ENCODE measurements around the gene ARVCF.

The ARVCF gene, protein sequence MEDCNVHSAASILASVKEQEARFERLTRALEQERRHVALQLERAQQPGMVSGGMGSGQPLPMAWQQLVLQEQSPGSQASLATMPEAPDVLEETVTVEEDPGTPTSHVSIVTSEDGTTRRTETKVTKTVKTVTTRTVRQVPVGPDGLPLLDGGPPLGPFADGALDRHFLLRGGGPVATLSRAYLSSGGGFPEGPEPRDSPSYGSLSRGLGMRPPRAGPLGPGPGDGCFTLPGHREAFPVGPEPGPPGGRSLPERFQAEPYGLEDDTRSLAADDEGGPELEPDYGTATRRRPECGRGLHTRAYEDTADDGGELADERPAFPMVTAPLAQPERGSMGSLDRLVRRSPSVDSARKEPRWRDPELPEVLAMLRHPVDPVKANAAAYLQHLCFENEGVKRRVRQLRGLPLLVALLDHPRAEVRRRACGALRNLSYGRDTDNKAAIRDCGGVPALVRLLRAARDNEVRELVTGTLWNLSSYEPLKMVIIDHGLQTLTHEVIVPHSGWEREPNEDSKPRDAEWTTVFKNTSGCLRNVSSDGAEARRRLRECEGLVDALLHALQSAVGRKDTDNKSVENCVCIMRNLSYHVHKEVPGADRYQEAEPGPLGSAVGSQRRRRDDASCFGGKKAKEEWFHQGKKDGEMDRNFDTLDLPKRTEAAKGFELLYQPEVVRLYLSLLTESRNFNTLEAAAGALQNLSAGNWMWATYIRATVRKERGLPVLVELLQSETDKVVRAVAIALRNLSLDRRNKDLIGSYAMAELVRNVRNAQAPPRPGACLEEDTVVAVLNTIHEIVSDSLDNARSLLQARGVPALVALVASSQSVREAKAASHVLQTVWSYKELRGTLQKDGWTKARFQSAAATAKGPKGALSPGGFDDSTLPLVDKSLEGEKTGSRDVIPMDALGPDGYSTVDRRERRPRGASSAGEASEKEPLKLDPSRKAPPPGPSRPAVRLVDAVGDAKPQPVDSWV

DNA sequence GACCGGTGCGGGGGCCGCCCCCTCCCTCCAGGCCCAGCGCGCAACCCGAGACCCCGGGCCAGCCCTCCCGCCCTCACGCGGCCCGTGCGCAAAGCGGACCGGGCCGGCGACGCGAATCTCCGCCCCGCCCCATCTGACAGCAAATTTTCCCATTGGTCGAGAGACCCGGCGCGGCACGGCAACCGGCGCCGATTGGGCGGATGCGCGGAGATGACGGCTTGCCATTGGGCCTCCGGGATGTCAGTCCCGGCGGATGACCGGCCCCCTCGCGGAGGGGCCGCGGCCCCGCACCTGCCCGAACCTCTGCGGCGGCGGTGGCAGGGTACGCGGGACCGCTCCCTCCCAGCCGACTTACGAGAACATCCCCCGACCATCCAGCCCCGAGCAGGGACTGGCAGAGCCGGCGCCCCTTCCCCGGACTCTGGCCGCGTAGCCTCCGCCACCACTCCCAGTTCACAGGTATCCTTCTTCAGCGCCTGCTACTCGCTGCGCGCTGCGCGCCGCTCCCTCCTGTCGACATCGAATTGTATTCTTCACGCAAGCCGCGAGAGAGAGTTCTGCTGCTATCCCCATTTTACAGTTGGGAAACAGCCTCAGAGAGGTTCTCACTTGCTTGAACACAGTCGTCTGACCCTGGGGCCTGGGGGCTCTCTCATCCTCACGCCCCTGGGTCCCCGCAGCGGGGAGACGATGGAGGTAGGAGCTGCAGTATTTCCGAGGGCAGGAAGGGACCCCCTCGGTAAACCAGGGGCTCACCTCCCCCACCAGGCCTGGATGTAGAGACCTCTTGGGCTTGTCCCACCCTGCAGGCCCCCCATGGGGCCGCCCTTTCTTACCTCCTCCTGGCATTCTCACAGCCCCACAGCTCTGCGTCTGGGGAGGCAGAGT is at the start of gene ARVCF:
TSS of gene ARVCF (minus strand) at position 90 of the 888 bp plus-strand sequence. CDS start 26,029 bp downstream, outside the sequence.
- DNase-seq, result peak; percentile 56

DNA sequence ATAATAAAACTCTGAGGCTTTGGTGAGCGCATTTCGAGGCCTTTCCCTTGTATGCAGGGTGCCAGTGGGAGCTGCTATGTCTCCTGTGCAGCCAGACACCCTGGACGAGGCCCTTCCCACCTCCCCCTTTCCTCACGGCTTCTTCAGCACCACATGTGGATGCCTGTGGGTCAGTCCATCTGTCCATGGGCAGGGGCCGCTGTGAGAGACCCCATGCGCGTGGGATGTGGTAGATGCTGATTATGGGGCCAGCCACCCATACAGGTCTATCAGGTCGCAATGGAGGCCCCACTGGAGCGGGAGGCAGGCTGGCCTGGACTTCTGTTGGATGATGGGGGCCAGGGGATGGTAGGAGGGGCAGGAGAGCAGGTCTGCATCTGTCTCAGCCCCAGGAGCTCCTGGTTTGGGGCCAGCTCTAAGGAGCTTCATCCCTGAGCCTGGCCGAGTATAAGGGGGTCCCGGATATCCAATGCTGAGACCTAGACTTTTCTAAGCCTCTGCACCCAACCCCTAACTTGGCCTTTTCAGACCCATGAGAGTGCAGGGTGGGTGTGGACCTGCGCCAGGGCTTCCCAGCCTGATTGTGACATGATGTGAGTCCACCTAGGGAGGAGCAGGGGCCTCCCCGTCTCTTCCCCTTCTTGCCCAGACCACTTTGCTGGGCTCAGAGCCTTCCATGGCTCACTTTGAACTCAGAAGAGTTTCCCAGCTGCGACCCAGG is 49.4 kb upstream of the ARVCF start:
- DNase-seq, result no peak

DNA sequence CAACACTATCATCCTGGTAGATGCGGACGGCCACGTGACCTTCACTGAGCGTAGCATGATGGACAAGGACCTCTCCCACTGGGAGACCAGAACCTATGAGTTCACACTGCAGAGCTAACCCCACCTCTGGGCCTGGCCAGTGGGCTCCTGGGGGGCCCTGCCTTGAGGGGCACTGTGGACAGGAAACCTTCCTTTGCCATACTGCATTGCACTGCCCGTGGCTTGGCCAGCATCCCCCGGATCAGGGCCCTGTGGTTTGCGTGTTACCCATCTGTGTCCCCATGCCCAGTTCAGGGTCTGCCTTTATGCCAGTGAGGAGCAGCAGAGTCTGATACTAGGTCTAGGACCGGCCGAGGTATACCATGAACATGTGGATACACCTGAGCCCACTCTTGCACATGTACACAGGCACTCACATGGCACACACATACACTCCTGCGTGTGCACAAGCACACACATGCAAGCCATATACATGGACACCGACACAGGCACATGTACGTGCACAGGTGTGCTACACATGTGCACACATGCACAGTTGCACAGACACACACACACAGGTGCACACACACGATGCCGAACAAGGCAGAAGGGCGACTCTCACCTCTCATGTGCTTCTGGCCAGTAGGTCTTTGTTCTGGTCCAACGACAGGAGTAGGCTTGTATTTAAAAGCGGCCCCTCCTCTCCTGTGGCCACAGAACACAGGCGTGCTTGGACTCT is 48.1 kb upstream of the ARVCF start:
- DNase-seq, result no peak

DNA sequence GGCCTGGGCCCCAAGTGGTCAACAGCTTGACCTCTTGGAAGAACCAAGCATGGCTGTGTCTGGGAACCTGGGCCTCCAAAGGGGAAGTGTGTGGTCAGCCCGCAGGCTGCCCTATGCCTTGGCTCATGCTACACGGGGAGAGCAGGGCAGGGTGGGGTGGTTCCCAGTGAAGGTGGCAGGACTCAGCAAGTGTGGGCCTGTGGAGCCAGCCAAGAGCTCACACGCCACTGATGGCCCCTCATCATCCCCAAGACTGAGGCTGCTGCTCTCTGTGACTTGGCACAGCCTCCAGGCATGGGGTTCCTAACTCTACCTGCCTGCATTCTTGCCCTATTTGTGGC is 47.5 kb upstream of the ARVCF start:
- DNase-seq, result no peak

DNA sequence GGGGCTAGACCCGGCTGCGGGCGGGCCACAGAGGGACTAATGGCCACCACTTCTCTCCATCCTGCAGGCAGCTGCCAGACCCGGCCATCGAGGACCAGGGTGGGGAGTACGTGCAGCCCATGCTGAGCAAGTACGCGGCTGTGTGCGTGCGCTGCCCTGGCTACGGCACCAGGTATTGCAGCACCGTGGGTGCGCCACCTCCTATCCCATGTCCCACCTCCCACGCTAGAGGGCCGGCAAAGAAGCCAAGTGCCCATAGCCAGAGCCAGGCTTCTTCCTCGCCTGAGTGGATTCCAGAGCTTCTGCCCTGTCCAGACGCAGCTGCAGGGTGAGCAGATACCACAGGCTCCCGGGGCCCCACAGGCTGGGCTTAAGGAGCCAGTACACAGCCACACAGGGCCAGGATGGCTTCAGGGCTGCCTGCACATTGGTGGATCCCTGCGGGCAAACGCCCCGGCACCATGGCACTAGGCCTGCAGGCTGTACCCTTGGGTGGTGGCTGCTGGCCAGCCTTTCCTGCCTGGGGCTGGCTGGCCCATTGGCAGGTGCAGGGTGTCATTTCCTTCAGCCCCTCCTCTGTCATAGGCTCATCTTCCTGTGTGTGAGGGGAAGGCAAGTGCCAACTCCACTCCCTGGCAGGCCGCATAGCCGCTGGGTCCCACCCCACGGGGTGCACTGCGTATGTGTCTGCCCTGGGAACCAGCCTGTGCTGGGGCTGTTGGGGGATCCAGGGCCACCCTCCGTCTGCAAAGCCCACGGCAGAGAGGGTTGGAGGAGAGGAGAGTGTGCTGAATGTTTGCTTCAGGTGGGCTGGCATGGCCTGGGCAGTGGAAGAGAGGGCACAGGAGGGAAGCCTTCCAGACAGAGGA is 46.9 kb upstream of the ARVCF start:
- no peak for DNase-seq

DNA sequence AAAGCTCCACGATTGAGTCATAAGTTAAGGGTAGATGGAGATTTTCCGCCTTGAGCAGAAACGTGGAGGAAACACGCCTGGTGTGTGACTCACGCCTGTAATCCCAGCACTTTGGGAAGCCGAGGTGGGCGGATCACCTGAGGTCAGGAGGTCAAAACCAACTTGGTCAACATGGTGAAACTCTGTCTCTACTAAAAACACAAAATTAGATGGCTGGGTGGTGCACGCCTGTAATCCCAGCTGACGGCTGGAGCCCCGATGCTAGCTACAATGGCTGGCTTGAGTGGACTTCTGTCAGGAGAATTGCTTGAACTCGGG is 46.1 kb upstream of the ARVCF start:
- DNase-seq, result no peak

DNA sequence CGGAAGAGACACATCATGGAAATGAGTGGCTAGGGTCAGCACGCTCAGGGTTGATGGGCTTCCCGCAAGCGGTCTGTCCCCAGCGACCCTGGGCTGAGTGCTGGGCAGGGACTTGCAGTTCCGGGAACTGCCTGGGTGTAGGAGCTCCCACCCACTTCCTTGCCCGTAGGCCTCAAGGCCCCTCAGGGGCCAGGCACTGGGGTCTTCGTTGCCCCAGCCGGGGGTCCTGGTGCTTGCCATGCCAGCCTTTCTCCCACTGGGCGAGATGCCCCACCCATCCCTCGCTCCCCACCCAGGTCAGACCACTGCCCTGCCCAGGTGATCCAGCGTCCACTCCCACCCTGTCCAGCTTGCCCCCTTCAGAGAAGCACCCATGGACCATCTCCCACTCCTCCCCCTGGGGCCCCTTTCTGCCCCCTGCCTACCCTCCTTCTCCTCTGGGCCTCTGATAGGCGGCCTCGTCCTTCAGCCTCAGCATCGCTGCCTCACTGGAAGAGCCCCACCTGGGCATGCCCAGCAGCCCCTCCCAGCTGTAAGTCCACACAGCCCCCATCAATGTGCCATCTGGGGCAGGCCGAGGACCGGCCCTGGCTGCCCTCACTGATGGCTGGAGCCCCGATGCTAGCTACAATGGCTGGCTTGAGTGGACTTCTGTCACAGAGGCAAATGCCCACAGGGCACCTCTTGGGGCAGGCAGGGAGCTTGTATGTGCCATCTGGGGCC is 45.6 kb upstream of the ARVCF start:
- no peak for DNase-seq

DNA sequence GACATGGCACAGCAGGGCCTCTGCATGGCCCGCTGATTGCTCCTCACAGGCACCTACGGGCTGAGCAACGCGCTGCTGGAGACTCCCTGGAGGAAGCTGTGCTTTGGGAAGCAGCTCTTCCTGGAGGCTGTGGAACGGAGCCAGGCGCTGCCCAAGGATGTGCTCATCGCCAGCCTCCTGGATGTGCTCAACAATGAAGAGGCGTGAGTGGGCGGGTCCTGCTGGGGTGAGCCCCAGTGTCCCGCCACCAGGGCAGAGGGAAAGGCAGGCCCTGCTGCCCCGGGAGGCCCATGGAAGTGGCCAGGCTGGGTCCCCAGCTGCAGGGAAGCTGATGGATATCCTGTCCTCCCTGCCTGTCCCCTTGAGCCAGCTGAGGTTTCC is 44.8 kb upstream of the ARVCF start:
- no peak for DNase-seq

DNA sequence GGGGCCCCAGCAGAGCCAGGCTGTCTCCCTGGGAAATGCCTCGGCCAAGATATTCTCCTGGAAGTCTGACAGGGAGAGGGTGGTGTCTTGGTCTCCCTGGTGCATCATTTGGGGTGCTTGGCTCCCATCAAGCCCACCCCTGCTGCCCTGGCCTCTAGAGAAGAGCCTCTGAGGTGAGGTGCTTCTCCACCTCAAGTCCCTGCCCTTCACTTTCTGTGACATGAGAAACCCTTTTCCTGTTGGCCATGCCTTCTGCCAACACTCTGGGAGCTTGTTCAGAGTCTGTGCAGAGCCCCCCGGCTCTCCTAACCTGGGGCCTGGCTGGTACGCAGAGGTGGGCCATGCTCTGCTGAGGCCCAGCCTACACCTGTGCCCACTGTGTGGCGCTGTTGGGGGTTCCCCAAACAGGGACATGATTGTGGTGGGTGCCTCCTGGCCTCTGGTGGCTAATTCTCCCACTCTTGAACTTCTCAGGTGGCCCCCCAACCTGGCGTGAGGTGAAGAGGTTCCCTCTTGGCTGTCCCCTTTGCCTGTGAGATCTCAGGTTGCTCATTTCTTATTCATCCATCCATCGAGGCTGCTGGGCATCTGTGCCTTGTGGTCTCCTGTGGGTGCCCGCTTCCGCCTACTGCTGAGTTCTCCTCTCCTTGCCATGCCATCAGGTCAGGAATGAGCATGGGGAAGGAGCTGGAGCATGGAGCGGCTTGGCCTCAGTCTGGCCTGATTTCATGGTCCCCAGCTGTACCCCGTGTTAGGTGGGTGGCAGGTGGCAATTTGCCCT is 44.3 kb upstream of the ARVCF start:
- DNase-seq, result no peak

DNA sequence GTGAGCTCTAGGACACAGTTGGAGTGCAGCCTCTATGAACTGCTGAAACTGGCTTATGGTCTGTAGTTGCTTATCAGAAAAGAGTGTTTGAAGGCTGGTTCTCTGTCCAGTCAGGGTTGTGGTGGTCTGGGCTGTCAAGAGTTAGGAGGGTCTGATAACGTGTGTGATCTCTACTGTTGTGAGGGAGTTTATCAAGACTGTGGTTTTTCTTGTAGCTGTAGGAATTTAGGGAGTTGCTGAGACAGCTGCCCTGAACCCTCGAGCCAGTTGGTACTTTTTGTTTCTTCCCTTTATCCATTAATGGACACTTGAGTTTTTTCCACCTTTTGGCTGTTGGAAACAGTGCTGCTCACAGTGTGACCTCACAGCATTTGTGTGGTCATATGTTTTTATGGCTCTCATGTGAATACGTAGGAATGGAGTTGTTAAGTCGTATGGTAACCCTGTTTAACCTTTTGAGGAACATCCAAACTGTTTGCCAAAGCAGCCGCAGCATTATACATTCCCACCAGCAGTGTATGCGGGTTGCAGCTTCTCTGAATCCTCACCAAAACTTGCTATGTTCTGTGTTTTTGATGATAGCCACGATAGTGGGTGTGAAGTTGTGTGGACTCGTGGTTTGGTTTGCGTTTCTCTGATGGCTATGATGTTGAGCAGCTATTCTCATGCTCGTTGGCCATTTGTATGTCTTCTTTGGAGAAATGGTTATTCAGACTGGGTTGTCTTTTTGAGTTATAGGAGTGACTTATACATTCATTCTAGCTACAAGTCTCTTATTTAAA is 42.6 kb upstream of the ARVCF start:
- no peak for DNase-seq

DNA sequence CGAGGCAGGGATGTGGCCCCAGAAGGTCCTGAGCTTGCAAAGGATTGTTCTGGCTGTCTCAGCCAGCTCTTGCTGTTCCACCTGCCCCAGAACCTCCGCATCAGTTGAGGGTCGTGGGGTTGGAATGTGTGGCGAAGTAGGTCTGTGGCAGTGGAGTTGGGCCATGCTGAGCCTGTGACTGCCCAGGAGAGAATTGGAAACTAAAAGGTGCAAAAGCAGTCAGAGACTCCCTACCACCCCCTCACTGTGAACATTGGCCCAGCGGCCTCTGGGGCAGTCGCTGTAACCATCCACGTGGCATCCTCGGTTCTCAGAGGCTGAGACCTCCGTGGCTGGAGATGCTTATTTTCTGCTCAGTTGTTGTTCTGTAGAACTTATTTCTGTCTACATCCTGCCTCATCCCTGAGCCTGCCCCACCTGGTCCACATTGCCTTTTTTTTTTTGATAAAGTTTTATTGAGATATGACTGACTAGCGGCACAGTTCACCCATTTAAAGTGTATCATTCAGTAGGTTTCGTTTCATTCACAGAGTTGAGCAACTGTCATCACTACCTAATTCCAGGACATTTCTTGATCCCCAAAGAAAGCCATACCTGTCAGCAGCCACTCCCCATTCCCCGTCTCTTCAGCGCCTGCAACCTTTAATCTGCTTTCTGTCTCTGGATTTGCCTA is 41.1 kb upstream of the ARVCF start:
- no peak for DNase-seq

DNA sequence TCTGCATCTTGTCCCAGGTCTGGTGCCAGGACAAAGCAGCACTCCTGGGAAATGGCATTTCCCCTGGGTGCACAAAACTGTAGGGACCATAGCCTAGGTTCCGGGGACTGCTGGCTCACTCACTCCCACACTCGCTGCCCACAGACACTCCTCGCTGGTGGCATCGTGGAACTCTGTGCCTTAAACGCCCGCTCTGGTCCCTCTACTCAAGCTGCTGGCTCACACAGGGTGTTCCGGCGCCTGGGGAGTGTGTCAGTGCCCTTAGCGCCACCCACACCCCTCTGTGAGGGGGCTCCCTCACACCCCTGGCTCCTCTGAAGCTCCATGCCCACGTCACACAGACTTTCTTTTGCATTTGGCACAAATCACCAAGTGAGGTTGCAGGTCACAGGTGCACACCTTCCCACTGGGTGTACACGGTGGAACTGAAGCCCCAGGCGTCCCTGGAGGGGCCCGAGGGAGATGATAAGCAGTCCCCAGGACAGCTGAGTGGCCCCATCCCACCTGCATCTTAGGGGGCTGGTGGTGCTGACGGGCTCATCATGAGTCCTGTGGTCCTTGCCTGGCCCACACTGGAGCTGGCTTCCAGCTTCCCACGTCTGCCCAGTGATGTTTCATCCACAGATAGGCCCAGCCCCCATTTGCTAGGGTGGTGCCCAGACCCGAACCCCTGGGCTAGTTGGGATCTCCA is 40.2 kb upstream of the ARVCF start:
- no peak for DNase-seq

DNA sequence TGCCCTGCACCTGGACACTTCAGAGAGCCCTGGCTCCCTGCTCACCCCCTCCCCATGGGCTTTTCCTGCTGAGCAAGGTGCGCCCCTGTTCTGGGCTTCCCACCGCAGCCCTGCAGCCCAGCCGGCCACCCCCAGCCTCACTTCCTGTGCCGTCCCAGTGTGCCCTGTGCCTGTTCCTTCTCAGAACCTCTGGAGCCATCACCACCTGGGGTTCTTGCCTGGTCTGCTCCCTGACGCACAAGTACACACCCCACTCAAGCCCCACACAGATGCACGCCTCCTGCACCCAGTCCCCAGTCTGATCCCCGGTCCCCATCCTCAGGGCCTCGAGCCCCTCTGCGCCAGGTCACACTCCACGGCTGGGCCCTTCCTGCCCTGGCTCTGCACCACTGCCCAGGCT is 39.5 kb upstream of the ARVCF start:
- no peak for DNase-seq

DNA sequence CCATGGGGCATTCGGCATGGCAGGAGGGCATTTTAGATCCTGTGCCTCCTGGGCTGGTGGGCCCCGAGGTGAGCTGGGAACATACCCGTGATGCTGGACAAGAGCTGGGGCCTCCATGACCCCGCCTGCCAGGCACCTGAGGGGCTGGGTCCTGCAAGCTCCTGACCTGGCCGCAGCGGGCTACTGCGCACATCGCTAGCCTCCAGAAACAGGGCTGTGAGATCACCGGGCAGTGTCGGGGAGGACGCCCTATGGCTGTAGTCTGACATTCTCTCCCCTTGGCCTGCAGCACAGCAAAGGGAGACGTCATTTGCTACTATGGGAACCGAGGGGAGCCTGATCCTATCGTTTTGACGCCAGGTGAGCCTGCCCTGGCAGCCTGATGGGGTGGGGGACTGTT is 39.0 kb upstream of the ARVCF start:
- no peak for DNase-seq

DNA sequence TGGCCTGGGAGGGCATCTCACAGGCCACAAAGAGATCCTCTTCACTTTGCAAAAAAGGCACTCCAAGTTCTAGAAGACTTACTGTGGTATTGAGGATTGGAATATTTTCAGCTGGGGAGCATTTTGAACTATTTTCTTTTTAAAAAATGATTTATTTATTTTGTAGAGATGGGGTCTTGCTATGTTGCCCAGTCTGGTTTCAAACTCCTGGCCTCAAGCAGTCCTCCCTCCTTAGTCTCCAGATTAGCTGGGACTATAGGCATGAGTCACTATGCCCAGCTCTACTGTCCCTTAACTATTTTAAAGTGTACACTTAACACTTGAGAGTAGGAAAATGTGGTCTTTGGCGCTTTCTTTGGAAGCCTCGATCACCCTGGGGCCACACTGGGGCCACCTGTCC is 38.5 kb upstream of the ARVCF start:
- no peak for DNase-seq

DNA sequence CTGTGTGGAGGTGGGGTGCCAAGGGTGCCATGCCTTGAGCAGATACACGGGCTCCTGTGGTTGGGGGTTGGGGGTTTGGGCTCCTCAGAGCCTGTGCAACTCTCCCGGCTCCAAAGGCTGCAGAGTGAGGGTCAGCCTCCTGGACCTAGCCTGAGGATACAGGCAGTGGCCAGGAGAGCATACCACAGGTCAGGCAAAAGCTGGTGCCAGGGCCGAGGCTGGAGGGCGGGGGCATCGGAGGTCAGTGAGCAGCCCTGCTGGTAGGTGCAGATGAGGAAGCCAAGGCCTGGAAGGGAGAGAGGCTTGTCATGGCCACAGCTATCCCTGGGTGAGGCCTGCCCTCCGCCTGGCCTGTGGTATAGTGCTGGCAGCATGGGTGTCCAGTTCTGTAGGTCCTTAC is 37.9 kb upstream of the ARVCF start:
- no peak for DNase-seq

DNA sequence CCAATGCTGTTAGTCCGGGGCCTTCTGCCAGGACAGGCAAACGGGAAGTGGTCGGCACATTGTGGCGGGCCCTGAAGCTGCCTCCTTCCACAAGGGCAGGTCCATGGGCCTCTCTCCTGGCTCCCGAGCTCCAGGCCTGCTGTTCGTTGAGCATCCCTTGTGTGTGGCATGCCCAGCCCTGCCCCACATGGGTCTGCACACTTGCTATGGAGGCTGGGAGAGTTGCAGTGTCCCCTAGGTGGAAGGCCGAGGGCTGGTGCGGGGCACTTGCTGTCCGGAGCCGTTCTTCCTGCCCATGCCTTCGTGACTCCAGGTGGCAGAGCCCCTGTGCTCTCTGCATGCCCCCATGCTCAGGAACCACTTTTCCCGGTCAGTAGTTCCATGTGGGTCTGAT is 37.4 kb upstream of the ARVCF start:
- no peak for DNase-seq
